H54 (cell line): ENCODE results near the gene KLF7.

Source experiments
- DNase-seq: peaks from one replicate; pipeline ENCODE4 v3.0.0; 2011; ENCODE audit warnings: low spot score, mixed read lengths; ENCODE audit not compliant: insufficient read length
- FAIRE-seq: peaks from 3 replicates; lab custom pipeline; 2011; peaks lifted over from hg19 to GRCh38; lab: Jason Lieb, UNC
- POLR2A ChIP-seq: IDR thresholded peaks from 2 replicates; pipeline ENCODE4 v1.6.1; 2011; ENCODE audit warnings: low read depth, mild to moderate bottlenecking, low read length

The KLF7 gene

GRCh38 chr2:207183506-207183905, 17.8 kb upstream of the KLF7 start:
- no peak for FAIRE-seq
- no peak for DNase-seq
- no peak for TF ChIP-seq POLR2A

GRCh38 chr2:207182911-207183310, 17.2 kb upstream of the KLF7 start:
- no peak for FAIRE-seq
- DNase-seq, result no peak
- no peak for TF ChIP-seq POLR2A

GRCh38 chr2:207181526-207182274, 16.0 kb upstream of the KLF7 start:
- no peak for DNase-seq
- no peak for FAIRE-seq
- TF ChIP-seq POLR2A, result no peak

GRCh38 chr2:207180741-207181140, 15.0 kb upstream of the KLF7 start:
- FAIRE-seq (no peak), DNase-seq (no peak)
- TF ChIP-seq POLR2A, result no peak

GRCh38 chr2:207176247-207176646, 10.5 kb upstream of the KLF7 start:
- FAIRE-seq (no peak), DNase-seq (no peak)
- TF ChIP-seq POLR2A, result no peak

- DNase-seq (no peak), FAIRE-seq (peak; percentile 48)
- TF ChIP-seq POLR2A, result no peak
These were observed 7.9 kb upstream of the KLF7 start for GRCh38 chr2:207173641-207174040.

GRCh38 chr2:207167099-207167923, 1.6 kb upstream of the KLF7 start:
- FAIRE-seq (no peak), DNase-seq (no peak)
- no peak for TF ChIP-seq POLR2A

GRCh38 chr2:207166349-207167098, 776 bp upstream of the KLF7 start:
- peak; percentile 80 for TF ChIP-seq POLR2A
- no peak for FAIRE-seq
- peak; percentile 58 for DNase-seq

GRCh38 chr2:207166039-207166348, 246 bp upstream of the KLF7 start:
- peak; percentile 90 for DNase-seq
- TF ChIP-seq POLR2A, result no peak
- FAIRE-seq, result peak; percentile 6

GRCh38 chr2:207164006-207164831, 1.5 kb downstream of the KLF7 start:
- FAIRE-seq (no peak), DNase-seq (no peak)
- no peak for TF ChIP-seq POLR2A

GRCh38 chr2:207163756-207164005, 2.1 kb downstream of the KLF7 start:
- no peak for DNase-seq
- TF ChIP-seq POLR2A, result no peak

GRCh38 chr2:207163053-207163755, 2.5 kb downstream of the KLF7 start:
- DNase-seq (peak; percentile 34), FAIRE-seq (peak; percentile 78)
- TF ChIP-seq POLR2A, result no peak; the same call in 1 of the 2 replicates

More at GRCh38 chr2:207163756-207164005, 2.1 kb downstream of the KLF7 start:
- FAIRE-seq, result no peak

GRCh38 chr2:207162316-207162715, 3.4 kb downstream of the KLF7 start:
- FAIRE-seq (no peak), DNase-seq (no peak)
- TF ChIP-seq POLR2A, result no peak
